OCI-LY3 (cell line): ENCODE data around the gene IL1RL1.

ENCODE experiments used
- H2AFZ ChIP-seq: fragments of 200-600, 300-600 bp; shearing (Covaris generic); 2 replicates; pipeline ENCODE4 v1.6.0; 2014; ENCODE audit warnings: antibody characterized with exemption, low read depth, low read length
- H3K27ac ChIP-seq: fragments of 200-600, 300-600 bp; sonication (generic); 2 replicates; pipeline ENCODE4 v1.5.1; 2014; ENCODE audit warnings: mild to moderate bottlenecking, low read length, moderate library complexity, mixed read lengths
- H3K27me3 ChIP-seq: fragments of 200-600, 300-600 bp; sonication (generic); 2 replicates; pipeline ENCODE4 v1.6.1; 2014; ENCODE audit warnings: low read depth, low read length, mixed read lengths
- H3K36me3 ChIP-seq: fragments of 200-600, 300-600 bp; sonication (generic); replicated peaks from 2 replicates; pipeline ENCODE3; 2014; ENCODE audit warnings: low read depth, low read length, mixed read lengths
- H3K4me1 ChIP-seq: fragments of 300-600, 200-600 bp; sonication (generic); 2 replicates; pipeline ENCODE4 v1.6.1; 2014; ENCODE audit warnings: low read length, mixed read lengths
- H3K4me2 ChIP-seq: fragments of 200-600, 300-600 bp; sonication (generic); 2 replicates; pipeline ENCODE4 v1.6.1; 2014; ENCODE audit warnings: low read length, mixed read lengths
- H3K4me3 ChIP-seq: fragments of 300-600, 200-600 bp; sonication (generic); 2 replicates; pipeline ENCODE4 v1.5.1; 2014; ENCODE audit warnings: antibody characterized with exemption, mild to moderate bottlenecking, low read length, moderate library complexity
- H3K79me2 ChIP-seq: fragments of 300-600, 200-600 bp; shearing (Covaris generic); 2 replicates; pipeline ENCODE4 v1.6.1; 2014; ENCODE audit warnings: mild to moderate bottlenecking, low read length, mixed read lengths
- H3K9ac ChIP-seq: fragments of 300-600, 200-600 bp; shearing (Covaris generic); 2 replicates; pipeline ENCODE4 v1.6.0; 2014; ENCODE audit warnings: mild to moderate bottlenecking, low read length, moderate library complexity
- H3K9me3 ChIP-seq: fragments of 200-600, 300-600 bp; shearing (Covaris generic); 2 replicates; pipeline ENCODE4 v1.6.1; 2014; ENCODE audit warnings: low read length, mixed read lengths; ENCODE audit not compliant: insufficient read depth
- H4K20me1 ChIP-seq: fragments of 200-600, 300-600 bp; sonication (generic); 2 replicates; pipeline ENCODE4 v1.6.1; 2016; ENCODE audit warnings: low read length, mixed read lengths; ENCODE audit not compliant: insufficient read depth
- EZH2phosphoT487 ChIP-seq: fragments of 200-600 bp; shearing (Covaris generic); IDR thresholded peaks from 2 replicates; pipeline ENCODE4 v1.6.1; 2018; ENCODE audit warnings: antibody characterized with exemption, mixed run types, low read depth
- TF ChIP-seq, protein P1 (sequence below): fragments of 200-600, 300-600 bp; sonication (generic); IDR thresholded peaks from 2 replicates; pipeline ENCODE4 v1.5.1; 2014; ENCODE audit warnings: antibody characterized with exemption, low read length, low read depth

The IL1RL1 gene

DNA sequence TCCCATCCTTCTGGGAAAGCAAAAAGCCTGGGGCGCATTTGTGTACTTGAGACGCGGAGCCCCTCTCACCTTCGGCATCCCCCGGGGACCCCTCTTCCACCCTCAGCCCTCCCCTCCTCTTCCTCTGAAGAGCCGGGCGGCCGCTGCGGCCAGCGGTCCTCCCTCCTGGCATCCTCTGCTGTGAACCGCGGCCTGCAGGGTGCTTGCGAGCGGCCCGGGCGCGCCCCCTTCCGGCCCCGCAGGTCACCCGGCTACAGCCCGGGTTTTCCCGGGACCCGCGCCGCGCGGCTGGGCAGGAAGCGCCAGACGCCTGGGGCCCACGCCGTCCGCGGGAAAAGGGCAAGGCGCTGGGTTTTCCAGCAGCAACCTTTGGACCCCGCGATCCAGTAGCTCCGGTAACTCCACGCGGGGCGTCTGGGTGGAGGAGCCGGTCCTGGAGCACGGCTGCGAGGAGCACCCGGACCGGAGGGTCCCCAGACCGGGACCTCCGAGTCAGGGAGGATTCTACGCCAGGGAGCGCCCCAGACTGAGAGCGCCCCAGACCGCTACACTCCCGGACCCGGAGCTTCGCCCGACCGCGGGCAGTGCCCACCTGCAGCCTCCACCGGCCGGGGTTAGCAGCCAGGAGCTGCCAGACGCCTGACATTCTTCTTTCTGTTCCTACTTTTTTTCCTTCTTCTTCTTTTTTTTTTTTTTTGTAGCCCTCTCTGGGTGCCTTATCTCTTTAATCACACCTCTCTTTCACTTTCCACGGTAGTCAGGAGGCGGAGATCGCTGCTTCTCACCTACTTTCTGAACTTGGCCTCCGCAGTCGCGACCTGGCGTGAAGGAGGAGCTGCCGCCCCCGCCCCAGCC lies 44.4 kb downstream of the IL1RL1 start, which contains the start of gene IL18R1:
Gene IL18R1 (plus strand): TSS at position 271 of the 855 bp plus-strand sequence. CDS start 6,865 bp downstream, outside the sequence.
- Histone ChIP-seq H3K36me3 (no peaks in the 10 kb centered on the region), H2AFZ (peak within 1 kb of the TSS; percentile 76), H3K27me3 (no peaks in the 10 kb centered on the region), H4K20me1 (no peaks in the 10 kb centered on the region), H3K4me2 (peak within 1 kb of the TSS; percentile 80), H3K4me3 (peak within 1 kb of the TSS; percentile 82), H3K79me2 (no peaks in the 10 kb centered on the region), H3K9ac (peak within 1 kb of the TSS; percentile 73), H3K4me1 (peaks cover 36% of the 10 kb centered on the region), H3K27ac (peak within 1 kb of the TSS; percentile 44), H3K9me3 (no peaks in the 10 kb centered on the region)
- TF ChIP-seq, protein P1, sequence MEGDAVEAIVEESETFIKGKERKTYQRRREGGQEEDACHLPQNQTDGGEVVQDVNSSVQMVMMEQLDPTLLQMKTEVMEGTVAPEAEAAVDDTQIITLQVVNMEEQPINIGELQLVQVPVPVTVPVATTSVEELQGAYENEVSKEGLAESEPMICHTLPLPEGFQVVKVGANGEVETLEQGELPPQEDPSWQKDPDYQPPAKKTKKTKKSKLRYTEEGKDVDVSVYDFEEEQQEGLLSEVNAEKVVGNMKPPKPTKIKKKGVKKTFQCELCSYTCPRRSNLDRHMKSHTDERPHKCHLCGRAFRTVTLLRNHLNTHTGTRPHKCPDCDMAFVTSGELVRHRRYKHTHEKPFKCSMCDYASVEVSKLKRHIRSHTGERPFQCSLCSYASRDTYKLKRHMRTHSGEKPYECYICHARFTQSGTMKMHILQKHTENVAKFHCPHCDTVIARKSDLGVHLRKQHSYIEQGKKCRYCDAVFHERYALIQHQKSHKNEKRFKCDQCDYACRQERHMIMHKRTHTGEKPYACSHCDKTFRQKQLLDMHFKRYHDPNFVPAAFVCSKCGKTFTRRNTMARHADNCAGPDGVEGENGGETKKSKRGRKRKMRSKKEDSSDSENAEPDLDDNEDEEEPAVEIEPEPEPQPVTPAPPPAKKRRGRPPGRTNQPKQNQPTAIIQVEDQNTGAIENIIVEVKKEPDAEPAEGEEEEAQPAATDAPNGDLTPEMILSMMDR, result peak; percentile 82
- TF ChIP-seq EZH2phosphoT487, result no peak

DNA sequence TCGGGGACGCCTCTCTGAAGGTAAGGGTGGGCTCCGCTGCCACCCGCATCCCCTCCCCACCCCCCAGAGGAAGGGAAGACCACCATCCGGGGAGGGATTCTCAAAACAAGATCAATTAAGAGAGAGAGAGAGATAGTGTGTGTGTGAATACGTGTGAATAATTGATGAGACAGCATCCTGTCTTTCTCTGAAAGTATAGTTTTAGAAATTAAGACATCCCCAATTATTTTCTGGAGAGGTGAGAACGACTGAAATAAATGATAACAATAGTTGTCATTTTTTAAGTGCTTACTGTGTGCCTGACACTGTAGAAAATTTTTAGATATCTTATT lies 45.0 kb downstream of the IL1RL1 start:
- Histone ChIP-seq H3K27me3 (no peaks in the 10 kb centered on the region), H3K4me2 (peak overlapping the region; percentile 80), H2AFZ (peak overlapping the region; percentile 76), H4K20me1 (no peaks in the 10 kb centered on the region), H3K27ac (peak overlapping the region; percentile 44), H3K9me3 (no peaks in the 10 kb centered on the region), H3K79me2 (no peaks in the 10 kb centered on the region), H3K4me1 (peaks cover 42% of the 10 kb centered on the region), H3K4me3 (peak overlapping the region; percentile 82), H3K36me3 (no peaks in the 10 kb centered on the region), H3K9ac (peak overlapping the region; percentile 73)
- TF ChIP-seq EZH2phosphoT487, result no peak
- TF ChIP-seq, protein P1, result no peak

DNA sequence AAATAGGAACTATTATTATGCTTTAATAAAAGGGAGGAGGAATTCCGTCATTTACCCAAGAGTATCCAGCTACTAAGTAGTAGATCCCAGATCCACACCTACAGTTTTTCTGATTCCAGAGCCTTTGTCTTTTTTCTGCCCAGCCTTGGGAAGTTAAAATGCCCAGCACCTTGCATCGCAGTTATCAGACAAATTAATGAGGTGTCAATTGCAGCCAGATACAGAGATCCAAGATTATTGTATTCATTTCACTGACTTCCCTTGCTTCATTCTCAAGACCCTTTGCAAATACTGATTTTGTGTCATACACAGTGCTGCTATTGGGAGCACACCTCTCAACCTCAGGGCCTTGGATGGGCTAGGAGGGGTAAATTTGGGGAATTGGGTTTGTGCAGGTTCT lies 45.4 kb downstream of the IL1RL1 start:
- peak overlapping the region; percentile 73; the same call in 1 of the 2 replicates for H3K9ac ChIP-seq
- no peaks in the 10 kb centered on the region for H3K9me3 ChIP-seq
- no peaks in the 10 kb centered on the region for H3K27me3 ChIP-seq
- TF ChIP-seq, protein P1, result no peak
- TF ChIP-seq EZH2phosphoT487, result no peak
- no peak overlapping the region for H2AFZ ChIP-seq
- no peaks in the 10 kb centered on the region for H4K20me1 ChIP-seq
- H3K4me2 ChIP-seq, result peak overlapping the region; percentile 80
- H3K27ac ChIP-seq, result no peak overlapping the region
- peak overlapping the region; percentile 82 for H3K4me3 ChIP-seq
- no peaks in the 10 kb centered on the region for H3K36me3 ChIP-seq
- H3K79me2 ChIP-seq, result no peaks in the 10 kb centered on the region
- H3K4me1 ChIP-seq, result peaks cover 45% of the 10 kb centered on the region

DNA sequence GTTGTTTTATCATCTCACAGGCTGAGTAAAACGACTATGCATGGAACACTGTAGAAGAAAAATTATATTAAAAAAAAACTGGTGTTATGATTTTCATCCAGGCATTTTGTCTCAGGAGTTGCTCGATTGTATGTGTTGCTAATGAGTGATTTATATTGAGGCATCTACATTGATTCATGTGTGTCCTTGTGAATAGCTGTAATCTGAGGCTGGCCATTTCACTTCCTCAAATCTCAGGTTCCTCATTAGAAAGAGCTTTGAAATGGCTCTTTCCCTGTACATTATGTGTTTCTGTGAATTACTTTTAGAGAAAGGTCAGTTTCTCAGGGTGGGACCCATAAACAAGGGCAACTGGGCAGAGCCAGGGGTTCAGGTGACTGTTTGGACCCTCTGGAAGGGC lies 46.6 kb downstream of the IL1RL1 start:
- Histone ChIP-seq H3K27me3 (no peaks in the 10 kb centered on the region), H3K4me2 (peak overlapping the region; percentile 52), H2AFZ (no peak overlapping the region; the same call in 1 of the 2 replicates), H3K4me1 (peaks cover 45% of the 10 kb centered on the region), H3K9me3 (no peaks in the 10 kb centered on the region), H3K9ac (no peak overlapping the region), H3K36me3 (peaks cover 6% of the 10 kb centered on the region), H3K4me3 (peak overlapping the region; percentile 37), H4K20me1 (no peaks in the 10 kb centered on the region), H3K27ac (peak overlapping the region; percentile 14; the same call in 1 of the 2 replicates), H3K79me2 (no peaks in the 10 kb centered on the region)
- TF ChIP-seq, protein P1, result no peak
- TF ChIP-seq EZH2phosphoT487, result no peak
